GM19438 (cell line): ENCODE measurements around the gene FN1.

Experiments
- ATAC-seq: cut with Tn5 transposase; IDR thresholded peaks from one replicate; pipeline ENCODE4 v1.9.1; 2021; ENCODE audit warnings: low read depth; ENCODE audit not compliant: unreplicated experiment

Gene FN1

DNA sequence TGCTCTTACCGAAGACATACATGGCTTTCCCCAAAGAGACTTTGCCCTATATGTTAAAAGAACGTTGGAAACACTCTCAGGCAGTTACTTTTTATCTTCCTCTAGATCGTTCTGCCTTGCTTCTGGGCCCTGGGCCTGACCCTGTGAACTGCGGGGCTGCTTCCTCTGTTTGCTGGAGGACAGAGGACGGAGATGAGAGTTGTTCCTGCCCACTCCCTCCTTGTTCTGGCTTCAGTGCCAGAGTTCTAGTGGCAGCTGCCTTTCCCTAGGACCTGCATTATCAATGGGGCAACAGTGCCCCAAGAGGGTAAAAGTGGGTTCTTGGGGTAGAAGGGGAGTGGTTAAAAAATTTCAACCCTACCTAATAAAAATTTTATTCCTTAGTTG, 6.5 kb upstream of the FN1 start:
- no peak for ATAC-seq

- ATAC-seq = no peak
Observed at GRCh38 chr2:215441560-215442400, 5.9 kb upstream of the FN1 start.

- no peak for ATAC-seq
Observed at GRCh38 chr2:215439980-215440512, 4.2 kb upstream of the FN1 start.

DNA sequence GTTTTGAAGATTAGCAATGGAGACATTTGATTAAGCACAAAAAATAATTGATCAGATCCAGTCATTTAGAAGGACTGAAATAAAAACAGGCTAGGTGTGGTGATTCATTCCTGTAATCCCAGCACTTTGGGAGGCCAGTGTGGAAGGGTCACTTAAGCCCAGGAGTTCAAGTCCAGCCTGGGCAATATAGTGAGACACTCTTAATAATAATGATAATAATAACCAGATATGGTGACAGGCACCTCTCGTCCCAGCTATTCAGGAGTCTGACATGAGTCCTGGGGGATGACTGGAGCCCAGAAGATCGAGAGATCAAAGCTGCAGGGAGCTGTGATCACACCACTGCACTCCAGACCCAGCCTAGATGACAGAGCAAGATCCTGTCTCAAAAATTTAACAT, 3.5 kb upstream of the FN1 start:
- ATAC-seq = no peak

DNA sequence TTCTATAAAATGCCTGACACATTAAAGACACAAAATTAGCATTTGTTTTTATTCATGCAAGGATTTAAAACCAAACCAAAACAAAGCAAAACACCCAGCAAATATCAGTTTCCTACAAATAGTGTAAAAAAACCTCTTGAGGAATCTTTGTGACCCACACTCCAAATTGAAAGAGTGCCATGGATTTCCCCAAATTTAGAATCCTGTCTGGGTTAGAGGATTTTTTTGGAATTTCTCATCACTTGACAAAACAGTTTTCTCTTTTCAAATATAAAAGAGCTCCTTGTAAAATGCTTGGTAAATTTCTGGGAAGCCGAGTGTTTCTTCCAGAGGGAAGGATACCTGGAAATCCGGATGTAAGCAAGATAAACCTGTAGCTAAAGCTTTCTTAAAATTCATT, 1.7 kb upstream of the FN1 start:
- ATAC-seq = no peak

DNA sequence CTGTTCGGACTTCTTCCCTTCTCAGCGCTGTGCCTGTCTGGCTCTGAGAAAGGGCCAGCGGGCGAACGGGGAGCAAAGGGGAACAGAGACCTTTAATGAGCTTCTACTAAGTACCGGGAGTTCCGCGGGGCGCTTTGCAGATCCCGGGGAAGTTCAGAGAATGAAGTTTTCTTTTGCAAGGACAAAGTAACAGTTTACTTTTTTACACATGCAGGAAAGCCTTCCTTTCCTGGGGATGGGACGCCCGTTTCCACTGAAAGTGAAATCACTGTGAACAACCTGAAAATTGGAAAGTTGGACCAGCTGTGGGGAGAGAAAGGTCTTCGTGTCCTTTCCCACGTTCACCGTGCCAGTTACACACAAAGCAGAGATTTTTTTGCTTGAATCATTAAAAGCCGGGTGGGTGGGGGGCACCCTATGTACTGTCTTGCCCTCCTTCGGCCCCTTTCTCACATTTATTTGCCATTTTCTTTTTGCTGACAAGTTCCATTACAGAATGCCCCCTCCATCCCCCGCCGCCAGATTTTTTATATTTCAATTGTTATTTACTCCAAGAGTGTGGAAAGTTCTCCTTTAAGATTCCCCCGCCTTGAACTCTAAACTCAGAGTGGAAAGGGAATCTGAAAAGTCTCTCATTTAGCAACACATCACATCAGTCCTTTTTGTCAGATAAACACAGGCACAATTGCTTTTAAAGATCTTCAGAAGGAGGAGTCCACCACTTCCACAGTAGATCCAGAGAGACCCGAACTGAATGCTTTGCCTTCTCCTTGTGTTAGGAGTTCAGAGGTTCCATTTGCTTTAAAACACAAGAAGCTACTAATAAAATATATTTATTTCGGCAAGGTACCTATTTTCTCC, 1.1 kb upstream of the FN1 start:
- no peak for ATAC-seq

GRCh38 chr2:215435280-215435869, 493 bp downstream of the FN1 start:
- peak; percentile 39 for ATAC-seq

GRCh38 chr2:215434447-215435279, 1.2 kb downstream of the FN1 start:
- ATAC-seq = no peak

DNA sequence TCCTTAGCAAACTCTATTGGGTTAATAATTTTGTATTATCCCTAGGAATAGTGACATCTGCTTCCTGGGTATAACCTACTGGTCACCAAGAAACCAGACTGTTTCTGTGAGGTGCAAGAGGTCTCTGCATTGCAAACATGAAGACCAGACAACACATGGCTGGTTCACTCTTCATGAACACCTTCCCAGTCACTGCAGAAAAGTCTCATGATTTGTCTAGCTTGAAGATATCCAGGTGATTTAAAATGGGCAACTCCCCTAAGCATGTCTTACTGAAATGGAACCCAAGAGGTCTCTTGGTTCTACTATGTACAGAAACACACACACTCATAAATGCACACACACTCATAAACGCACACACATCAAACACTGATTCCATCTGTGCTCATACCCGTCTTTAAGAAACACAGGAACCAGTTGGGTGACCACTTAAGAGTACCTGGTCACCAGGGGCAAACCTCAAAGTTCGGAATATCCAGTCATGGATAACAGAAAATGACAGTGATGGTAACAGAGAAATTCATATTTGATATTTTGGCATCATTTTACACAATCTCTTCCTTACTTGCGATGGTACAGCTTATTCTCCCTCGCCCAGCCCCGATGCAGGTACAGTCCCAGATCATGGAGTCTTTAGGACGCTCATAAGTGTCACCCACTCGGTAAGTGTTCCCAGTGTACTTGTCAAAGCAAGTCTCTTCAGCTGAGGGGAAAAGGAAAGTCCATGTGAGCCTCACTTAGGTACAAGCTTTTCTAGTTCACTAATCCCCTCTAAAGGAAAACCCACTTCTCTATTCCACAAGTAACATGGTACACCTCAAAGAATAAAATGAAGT, 2.9 kb downstream of the FN1 start:
- no peak for ATAC-seq

- ATAC-seq = no peak
Observed at GRCh38 chr2:215431778-215432758, 3.8 kb downstream of the FN1 start.

DNA sequence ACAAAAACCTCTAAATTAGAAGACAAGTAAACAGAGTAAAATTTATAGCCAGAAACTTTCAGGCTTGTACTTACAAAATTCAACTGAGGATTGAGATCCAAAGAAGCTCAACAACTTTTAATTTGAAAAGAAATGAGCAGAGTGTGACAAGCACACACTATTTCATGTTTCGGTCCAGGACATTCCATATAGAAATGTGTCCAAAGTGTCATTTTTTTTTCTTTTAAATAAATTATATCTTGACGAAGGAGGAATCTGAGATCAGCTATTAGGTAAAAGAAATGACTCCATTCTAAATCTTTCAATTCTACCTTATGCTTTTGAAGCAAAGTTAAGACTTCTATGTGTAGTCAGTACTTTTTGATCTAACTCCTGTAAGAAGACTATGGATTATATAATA, 4.6 kb downstream of the FN1 start:
- ATAC-seq = no peak

GRCh38 chr2:215430528-215431187, 5.2 kb downstream of the FN1 start:
- ATAC-seq = no peak

DNA sequence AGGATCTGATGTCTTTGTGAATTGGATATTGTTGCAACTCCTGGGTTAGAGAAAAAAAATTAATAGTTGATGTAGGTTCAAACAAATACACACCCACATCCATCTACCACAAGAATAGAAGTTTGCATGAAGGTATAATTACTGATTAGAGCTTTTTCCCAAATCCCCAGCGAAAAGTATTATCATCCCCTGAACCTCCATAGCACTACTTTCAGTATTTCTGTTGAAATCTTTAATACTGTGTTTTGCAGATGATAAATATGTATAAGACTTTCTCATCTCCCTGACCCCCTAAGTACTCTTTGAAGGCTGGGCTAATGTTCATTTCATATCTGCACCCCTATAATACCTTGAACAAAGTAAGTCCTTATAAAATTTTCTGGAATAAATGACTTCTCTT, 6.4 kb downstream of the FN1 start:
- ATAC-seq = no peak

GRCh38 chr2:215428060-215428910, 7.6 kb downstream of the FN1 start:
- no peak for ATAC-seq

- no peak for ATAC-seq
Observed at GRCh38 chr2:215427585-215427984, 8.3 kb downstream of the FN1 start.

- no peak for ATAC-seq
Observed at GRCh38 chr2:215425021-215425782, 10.7 kb downstream of the FN1 start.
